GM19240 (cell line): ENCODE results near the gene SLC37A2.
"Not testable (repeated sequence)": the region's sequence is repeated elsewhere in the genome, so short reads cannot be mapped to it uniquely, and the experiment has no call there.

Experiments used
- DNase-seq: peaks from one replicate; pipeline ENCODE4 v3.0.0; 2011; ENCODE audit warnings: low spot score; ENCODE audit not compliant: insufficient read length

The SLC37A2 gene

GRCh38 chr11:125083312-125084056 lies 20.4 kb downstream of the SLC37A2 start:
- DNase-seq = no peak

GRCh38 chr11:125084057-125084416 lies 20.9 kb downstream of the SLC37A2 start:
- no peak for DNase-seq

- no peak for DNase-seq
Measured at GRCh38 chr11:125084761-125085231, 21.7 kb downstream of the SLC37A2 start.

GRCh38 chr11:125085301-125086081 lies 22.4 kb downstream of the SLC37A2 start:
- no peak for DNase-seq

GRCh38 chr11:125086633-125087296 lies 23.7 kb downstream of the SLC37A2 start:
- no peak for DNase-seq

- DNase-seq = no peak
Measured at GRCh38 chr11:125088123-125088522, 25.0 kb downstream of the SLC37A2 start.

GRCh38 chr11:125088576-125089455 lies 25.7 kb downstream of the SLC37A2 start:
- DNase-seq = no peak

- not testable (repeated sequence) for DNase-seq
Measured at GRCh38 chr11:125089481-125089880, 26.4 kb downstream of the SLC37A2 start.

- DNase-seq = not testable (repeated sequence)
Measured at GRCh38 chr11:125090151-125090550, 27.0 kb downstream of the SLC37A2 start.

GRCh38 chr11:125090816-125091215 lies 27.7 kb downstream of the SLC37A2 start:
- DNase-seq = no peak

- DNase-seq = peak; percentile 44
Measured at GRCh38 chr11:125091247-125091876, 28.3 kb downstream of the SLC37A2 start.

- DNase-seq = no peak
Measured at GRCh38 chr11:125091877-125092664, 29.0 kb downstream of the SLC37A2 start.

- no peak for DNase-seq
Measured at GRCh38 chr11:125092669-125093068, 29.6 kb downstream of the SLC37A2 start.

- DNase-seq = no peak
Measured at GRCh38 chr11:125093502-125093901, 30.4 kb downstream of the SLC37A2 start.

- no peak for DNase-seq
Measured at GRCh38 chr11:125094731-125095130, 31.6 kb downstream of the SLC37A2 start.

GRCh38 chr11:125100136-125100535 lies 37.0 kb downstream of the SLC37A2 start:
- no peak for DNase-seq

- no peak for DNase-seq
Measured at GRCh38 chr11:125101596-125101995, 38.5 kb downstream of the SLC37A2 start.

GRCh38 chr11:125102025-125102424 lies 38.9 kb downstream of the SLC37A2 start:
- no peak for DNase-seq

GRCh38 chr11:125102510-125102909 lies 39.4 kb downstream of the SLC37A2 start:
- no peak for DNase-seq

GRCh38 chr11:125105926-125106325 lies 42.8 kb downstream of the SLC37A2 start:
- no peak for DNase-seq
